ENCODE measurements around the gene KDM5B. TPM values are rescaled to one million over a fixed set of nuclear protein-coding genes. Genes with fewer than 3 reads are reported as not detected.
"Not testable (repeated sequence)": the region's sequence is repeated elsewhere in the genome, so short reads cannot be mapped to it uniquely, and the experiment has no call there.

KDM5B gene
- total RNA-seq, 3 donors from 2014 or later, result 64.7 to 92.7 (median 68.1) TPM

DNA sequence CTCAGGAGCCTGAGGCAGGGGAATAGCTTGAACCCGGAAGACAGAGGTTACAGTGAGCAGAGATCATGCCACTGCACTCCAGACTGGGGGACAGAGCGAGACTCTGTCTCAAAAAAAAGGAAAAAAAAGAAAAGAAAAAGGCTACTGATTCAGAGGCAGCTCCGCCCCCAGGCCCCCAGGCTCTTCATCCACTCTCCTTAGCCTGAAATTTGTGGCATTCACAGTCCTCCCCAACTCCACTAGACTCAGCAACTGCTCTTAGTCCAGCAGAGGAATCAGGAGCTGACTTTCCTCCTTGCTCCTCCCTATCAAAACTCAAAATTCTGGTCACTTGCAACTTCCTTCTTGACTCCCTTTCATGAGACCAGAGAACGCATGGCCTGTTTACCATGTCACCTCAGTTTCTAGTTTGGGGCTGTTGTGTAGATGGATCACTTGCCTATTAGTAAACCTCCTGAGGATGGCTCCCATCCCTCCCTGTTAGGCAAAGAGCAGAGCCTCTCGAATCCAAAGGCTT lies 29.6 kb upstream of the KDM5B start:
- no peak for DNase-seq
- H3K9me3 ChIP-seq, result no peaks in the 10 kb centered on the region
- no peak overlapping the region for H3K4me3 ChIP-seq
- no peak for ATAC-seq
- no peaks in the 10 kb centered on the region for H3K4me1 ChIP-seq (ENCODE audit: low read depth)
- intact Hi-C loops (cut with DNase I, micrococcal nuclease), result no loop called here
- TF ChIP-seq, protein P1, sequence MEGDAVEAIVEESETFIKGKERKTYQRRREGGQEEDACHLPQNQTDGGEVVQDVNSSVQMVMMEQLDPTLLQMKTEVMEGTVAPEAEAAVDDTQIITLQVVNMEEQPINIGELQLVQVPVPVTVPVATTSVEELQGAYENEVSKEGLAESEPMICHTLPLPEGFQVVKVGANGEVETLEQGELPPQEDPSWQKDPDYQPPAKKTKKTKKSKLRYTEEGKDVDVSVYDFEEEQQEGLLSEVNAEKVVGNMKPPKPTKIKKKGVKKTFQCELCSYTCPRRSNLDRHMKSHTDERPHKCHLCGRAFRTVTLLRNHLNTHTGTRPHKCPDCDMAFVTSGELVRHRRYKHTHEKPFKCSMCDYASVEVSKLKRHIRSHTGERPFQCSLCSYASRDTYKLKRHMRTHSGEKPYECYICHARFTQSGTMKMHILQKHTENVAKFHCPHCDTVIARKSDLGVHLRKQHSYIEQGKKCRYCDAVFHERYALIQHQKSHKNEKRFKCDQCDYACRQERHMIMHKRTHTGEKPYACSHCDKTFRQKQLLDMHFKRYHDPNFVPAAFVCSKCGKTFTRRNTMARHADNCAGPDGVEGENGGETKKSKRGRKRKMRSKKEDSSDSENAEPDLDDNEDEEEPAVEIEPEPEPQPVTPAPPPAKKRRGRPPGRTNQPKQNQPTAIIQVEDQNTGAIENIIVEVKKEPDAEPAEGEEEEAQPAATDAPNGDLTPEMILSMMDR (IDR thresholded peaks at IDR 0.05), result no peak
- no peaks in the 10 kb centered on the region for H3K36me3 ChIP-seq (ENCODE audit: low read depth)

DNA sequence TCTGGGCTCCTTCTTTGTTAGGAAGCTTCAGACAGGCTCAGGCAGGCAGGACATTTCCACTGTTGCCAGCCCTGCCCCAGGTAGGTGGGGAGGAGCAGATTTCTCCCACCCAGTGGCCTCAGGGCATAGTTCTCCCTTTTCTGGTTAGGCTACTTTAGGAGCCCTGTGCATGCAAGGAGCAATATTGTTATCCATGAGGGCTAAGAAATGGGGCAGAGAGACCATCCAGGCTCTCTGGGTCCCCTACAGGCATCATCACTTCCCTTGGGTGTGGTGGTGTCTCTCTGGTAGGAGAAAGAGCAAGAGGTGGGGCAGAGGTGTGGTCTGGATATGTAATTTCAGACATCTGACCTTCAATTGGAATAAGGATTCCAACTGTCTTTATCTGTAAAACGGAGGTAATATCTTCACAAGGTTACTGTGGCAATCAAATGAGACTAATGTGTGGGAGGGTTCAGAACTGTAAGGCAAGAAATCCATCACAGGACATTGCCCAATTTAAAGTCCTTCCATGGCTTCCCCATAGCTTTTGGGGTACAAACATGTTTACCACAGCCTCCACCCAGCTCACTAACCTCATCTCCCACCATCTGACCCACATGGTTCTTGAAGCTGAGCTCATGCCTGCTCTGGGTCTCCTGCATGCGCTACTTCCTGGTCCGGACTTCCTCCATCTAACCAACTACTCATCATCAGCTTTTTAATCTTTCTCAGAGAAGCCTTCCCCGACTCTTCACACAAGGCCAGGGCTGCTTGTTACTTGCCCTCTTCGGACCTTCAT lies 28.6 kb upstream of the KDM5B start:
- intact Hi-C loops (cut with DNase I, micrococcal nuclease), result no loop called here
- H3K9me3 ChIP-seq, result no peaks in the 10 kb centered on the region
- H3K4me1 ChIP-seq (ENCODE audit: low read depth), result no peaks in the 10 kb centered on the region
- no peaks in the 10 kb centered on the region for H3K36me3 ChIP-seq (ENCODE audit: low read depth)
- ATAC-seq, result peak; percentile 40
- H3K4me3 ChIP-seq, result no peak overlapping the region
- TF ChIP-seq, protein P1 (IDR thresholded peaks at IDR 0.05), result no peak
- DNase-seq, result no peak

DNA sequence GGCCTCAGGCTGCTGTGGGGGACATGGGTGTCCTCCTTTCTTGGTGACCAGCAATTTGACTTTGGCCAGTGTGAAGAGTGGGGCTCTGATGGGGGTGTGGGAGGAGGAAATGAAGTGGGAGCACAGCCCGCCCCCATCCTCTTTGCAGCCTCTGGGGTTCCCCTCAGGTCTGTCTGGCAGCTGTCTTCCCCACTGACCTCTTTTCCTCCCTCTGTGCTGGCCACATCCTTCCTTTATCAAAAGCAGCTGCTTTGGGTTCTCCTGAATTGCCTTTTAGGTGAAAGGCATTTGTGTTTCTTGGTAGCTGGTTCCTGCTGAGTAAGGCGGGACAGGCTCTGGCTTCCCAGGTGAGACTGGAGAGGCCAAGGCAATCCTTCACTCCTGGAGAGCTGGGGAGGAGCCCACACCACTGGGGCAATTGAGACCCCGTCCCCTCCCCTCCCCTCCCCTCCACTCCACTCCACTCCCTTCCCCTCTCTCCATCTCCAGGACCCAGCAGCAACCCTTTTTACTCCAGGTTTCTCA lies 27.4 kb upstream of the KDM5B start:
- Histone ChIP-seq H3K4me3 (no peak overlapping the region), H3K36me3 (ENCODE audit: low read depth) (no peaks in the 10 kb centered on the region), H3K4me1 (ENCODE audit: low read depth) (no peaks in the 10 kb centered on the region), H3K9me3 (no peaks in the 10 kb centered on the region)
- TF ChIP-seq, protein P1 (IDR thresholded peaks at IDR 0.05), result no peak
- intact Hi-C loops (cut with DNase I, micrococcal nuclease), result no loop called here
- no peak for DNase-seq
- ATAC-seq, result peak; percentile 59

DNA sequence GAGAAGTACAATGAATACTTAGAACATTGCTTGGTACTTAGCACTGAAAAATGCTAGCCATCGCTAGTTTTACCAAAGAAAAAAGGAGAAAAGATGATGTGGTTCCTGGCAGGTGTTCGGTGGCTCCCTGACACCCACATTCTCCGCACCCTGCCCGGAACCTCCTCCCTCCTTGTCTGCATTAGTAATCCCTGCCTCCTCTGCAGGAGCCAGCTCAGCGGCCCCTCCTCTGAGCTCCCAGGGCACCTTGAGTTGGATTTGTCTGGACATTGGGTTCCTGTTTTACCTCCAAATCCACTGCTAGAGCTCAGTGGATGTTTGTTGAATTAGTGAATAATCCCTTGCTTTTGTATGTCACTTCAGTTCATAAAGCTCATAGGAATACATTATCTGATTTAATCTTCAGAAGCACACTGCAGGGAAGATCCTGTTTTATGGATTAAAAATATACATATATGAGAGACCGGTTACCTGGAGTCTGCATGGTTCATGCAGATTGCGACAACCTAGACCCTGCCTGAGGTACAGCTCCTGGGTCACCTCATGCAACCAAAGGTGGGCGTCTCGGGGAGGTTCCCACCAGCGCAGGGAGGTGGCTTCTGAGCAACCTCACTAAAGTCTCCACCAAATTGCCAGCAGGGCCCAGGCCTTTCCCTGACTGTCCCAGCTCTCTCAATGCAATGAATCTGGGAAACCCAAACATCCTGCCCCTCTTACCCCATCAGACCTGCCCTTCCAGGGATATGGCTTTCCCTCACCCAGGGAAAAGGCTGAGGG lies 26.7 kb upstream of the KDM5B start:
- intact Hi-C loops (cut with DNase I, micrococcal nuclease), result no loop called here
- Histone ChIP-seq H3K4me3 (no peak overlapping the region), H3K36me3 (ENCODE audit: low read depth) (no peaks in the 10 kb centered on the region), H3K4me1 (ENCODE audit: low read depth) (no peaks in the 10 kb centered on the region), H3K9me3 (no peaks in the 10 kb centered on the region)
- ATAC-seq (no peak), DNase-seq (no peak)
- TF ChIP-seq, protein P1 (IDR thresholded peaks at IDR 0.05), result no peak

DNA sequence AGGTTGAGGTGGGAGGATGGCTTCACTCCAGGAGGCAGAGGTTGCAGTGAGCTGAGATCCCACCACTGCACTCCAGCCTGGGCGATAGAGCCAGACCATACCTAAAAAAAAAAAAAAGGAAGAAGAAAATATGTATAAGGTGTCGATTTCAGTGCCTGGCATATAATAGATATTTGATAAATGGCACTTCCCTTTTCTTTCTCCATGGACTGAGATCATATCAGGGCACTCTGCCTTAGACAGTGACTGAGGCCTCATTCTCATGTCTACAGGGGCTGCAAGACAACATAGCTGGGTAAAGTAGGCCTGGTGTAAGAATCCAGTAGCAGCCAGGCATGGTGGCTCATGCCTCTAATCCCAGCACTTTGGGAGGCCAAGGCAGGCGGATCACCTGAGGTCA lies 23.7 kb upstream of the KDM5B start:
- TF ChIP-seq, protein P1 (IDR thresholded peaks at IDR 0.05), result no peak
- Histone ChIP-seq H3K4me1 (ENCODE audit: low read depth) (no peaks in the 10 kb centered on the region), H3K9me3 (no peaks in the 10 kb centered on the region), H3K36me3 (ENCODE audit: low read depth) (no peaks in the 10 kb centered on the region), H3K4me3 (no peak overlapping the region)
- DNase-seq (no peak), ATAC-seq (no peak)
- intact Hi-C loops (cut with DNase I, micrococcal nuclease), result no loop called here

DNA sequence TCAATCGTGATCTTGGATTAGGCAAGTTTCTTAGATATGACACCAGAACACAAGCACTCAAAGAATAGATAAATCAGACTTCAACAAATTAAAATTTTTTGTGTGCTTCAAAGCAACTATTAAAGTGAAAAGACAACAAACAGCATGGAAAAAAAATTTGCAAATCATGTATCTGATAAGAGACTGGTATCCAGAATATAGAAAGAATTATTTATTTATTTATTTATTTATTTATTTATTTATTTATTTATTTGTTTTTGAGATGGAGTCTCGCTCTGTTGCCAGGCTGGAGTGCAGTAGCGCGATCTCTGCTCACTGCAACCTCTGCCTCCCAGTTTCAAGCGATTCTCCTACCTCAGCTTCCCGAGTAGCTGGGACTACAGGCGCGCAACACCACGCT lies 21.0 kb upstream of the KDM5B start:
- DNase-seq; H3K36me3 ChIP-seq (ENCODE audit: low read depth); intact Hi-C loops (cut with DNase I, micrococcal nuclease); H3K4me3 ChIP-seq; H3K9me3 ChIP-seq; H3K4me1 ChIP-seq (ENCODE audit: low read depth); ATAC-seq: not testable (repeated sequence)
